SIG-M5 (cell line): ENCODE results near the gene KIAA0930.
"Not testable (repeated sequence)": the region's sequence is repeated elsewhere in the genome, so short reads cannot be mapped to it uniquely, and the experiment has no call there.

Source experiments
- DNase-seq: peaks from one replicate; lab custom pipeline; 2025; lab: John Stamatoyannopoulos, UW

The KIAA0930 gene

GRCh38 chr22:45200860-45201511, 39.7 kb downstream of the KIAA0930 start:
- no peak for DNase-seq

- DNase-seq, result no peak
These were observed 40.5 kb downstream of the KIAA0930 start for GRCh38 chr22:45200230-45200629.

GRCh38 chr22:45199723-45200122, 41.0 kb downstream of the KIAA0930 start:
- no peak for DNase-seq

GRCh38 chr22:45198463-45198795, 42.3 kb downstream of the KIAA0930 start:
- no peak for DNase-seq

- no peak for DNase-seq
These were observed 42.9 kb downstream of the KIAA0930 start for GRCh38 chr22:45197606-45198462.

GRCh38 chr22:45196926-45197605, 43.6 kb downstream of the KIAA0930 start:
- no peak for DNase-seq

GRCh38 chr22:45196308-45196707, 44.4 kb downstream of the KIAA0930 start:
- no peak for DNase-seq

- no peak for DNase-seq
These were observed 45.1 kb downstream of the KIAA0930 start for GRCh38 chr22:45195616-45196015.

GRCh38 chr22:45194686-45195085, 46.0 kb downstream of the KIAA0930 start:
- DNase-seq, result no peak

GRCh38 chr22:45192701-45193187, 48.0 kb downstream of the KIAA0930 start:
- DNase-seq, result no peak

- DNase-seq, result not testable (repeated sequence)
These were observed 48.9 kb downstream of the KIAA0930 start for GRCh38 chr22:45191746-45192145.

- DNase-seq, result no peak
These were observed 50.4 kb downstream of the KIAA0930 start for GRCh38 chr22:45190202-45190872.

- no peak for DNase-seq
These were observed 51.9 kb downstream of the KIAA0930 start for GRCh38 chr22:45188779-45189178.

GRCh38 chr22:45187891-45188290, 52.8 kb downstream of the KIAA0930 start:
- no peak for DNase-seq

GRCh38 chr22:45185718-45186514, 54.8 kb downstream of the KIAA0930 start:
- no peak for DNase-seq

- DNase-seq, result no peak
These were observed 56.7 kb downstream of the KIAA0930 start for GRCh38 chr22:45183974-45184373.

GRCh38 chr22:45181766-45182165, 58.9 kb downstream of the KIAA0930 start:
- no peak for DNase-seq

GRCh38 chr22:45181240-45181639, 59.5 kb downstream of the KIAA0930 start:
- no peak for DNase-seq

- DNase-seq, result no peak
These were observed 60.5 kb downstream of the KIAA0930 start for GRCh38 chr22:45180146-45180679.

- DNase-seq, result no peak
These were observed 61.2 kb downstream of the KIAA0930 start for GRCh38 chr22:45179276-45180049.
